GM18505 (cell line): ENCODE data around the gene COMTD1.

ENCODE experiments used
- ATAC-seq: cut with Tn5 transposase; IDR thresholded peaks from one replicate; pipeline ENCODE4 v1.9.1; 2021; ENCODE audit not compliant: unreplicated experiment
- POLR2A ChIP-seq: IDR thresholded peaks from 4 replicates; pipeline ENCODE4 v1.6.1; 2011; ENCODE audit warnings: borderline replicate concordance; ENCODE audit not compliant: insufficient read depth, insufficient read length; ENCODE audit errors: extremely low read depth

The COMTD1 gene

GRCh38 chr10:75235375-75236177 is at the start of gene COMTD1:
COMTD1 (minus strand) TSS chr10:75235957; CDS start chr10:75235928, 29 bp downstream.
- peak; percentile 73 for ATAC-seq
- TF ChIP-seq POLR2A: peak; percentile 47

DNA sequence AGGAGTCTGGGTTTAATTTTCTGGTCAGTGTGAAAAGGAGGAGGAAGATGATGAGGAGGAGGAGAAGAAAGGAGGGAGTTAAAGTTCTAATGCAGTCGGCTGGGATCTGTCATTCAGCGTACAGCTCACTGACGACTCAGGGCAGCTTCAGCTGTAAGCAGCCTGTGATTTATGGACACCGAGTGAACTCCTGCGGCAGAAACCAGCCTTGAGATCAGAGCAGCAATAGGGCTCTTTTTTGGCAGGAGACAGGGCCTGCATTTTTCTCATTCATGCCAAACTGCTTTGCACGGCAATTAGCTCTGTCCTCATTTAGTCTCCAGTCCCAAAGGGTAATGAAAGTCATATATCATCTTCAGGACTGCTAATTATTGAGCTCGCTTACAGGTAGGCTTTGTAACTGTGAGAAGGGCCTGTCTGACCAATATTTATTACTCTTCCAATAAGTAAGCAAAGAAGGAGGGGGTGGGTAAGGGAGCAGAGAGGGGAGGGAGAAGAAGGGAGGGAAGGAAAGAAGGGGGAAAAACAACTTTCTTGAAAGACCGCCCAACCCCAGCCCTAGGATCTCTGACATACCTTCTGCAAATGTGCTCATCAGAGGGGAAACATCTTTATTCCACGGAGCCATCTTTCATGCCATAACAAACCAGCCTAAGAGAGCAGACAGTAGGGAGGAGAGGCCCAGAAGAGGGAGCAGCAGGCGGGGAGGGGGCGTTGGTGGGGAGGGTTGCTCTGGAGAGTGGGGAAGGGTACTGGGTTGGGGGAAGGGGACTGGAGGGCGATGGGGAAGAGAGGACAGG is 48.1 kb upstream of the COMTD1 start:
- TF ChIP-seq POLR2A: no peak
- ATAC-seq: no peak

- no peak for TF ChIP-seq POLR2A
- no peak for ATAC-seq
Observed at GRCh38 chr10:75283078-75283670, 47.4 kb upstream of the COMTD1 start.

DNA sequence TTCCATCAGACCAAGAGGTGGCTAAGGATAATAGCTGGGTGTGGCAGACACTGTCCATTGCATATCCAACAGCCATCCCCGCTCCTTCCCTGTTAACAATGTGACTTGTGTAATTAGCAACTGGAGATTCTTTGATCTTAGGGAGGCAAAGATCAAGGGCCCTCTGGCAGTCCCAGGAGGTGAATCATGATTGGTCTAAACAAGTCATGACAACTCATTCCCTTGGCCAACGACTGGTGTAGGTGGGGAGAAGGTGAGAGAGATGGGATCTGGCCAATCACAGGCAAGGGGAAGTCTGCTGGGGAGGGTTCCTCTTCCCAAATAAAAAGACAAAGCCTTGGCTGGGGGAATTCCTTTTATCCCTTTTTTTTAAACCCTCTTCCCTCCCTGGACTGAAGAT is 46.2 kb upstream of the COMTD1 start:
- TF ChIP-seq POLR2A: no peak
- ATAC-seq: no peak

DNA sequence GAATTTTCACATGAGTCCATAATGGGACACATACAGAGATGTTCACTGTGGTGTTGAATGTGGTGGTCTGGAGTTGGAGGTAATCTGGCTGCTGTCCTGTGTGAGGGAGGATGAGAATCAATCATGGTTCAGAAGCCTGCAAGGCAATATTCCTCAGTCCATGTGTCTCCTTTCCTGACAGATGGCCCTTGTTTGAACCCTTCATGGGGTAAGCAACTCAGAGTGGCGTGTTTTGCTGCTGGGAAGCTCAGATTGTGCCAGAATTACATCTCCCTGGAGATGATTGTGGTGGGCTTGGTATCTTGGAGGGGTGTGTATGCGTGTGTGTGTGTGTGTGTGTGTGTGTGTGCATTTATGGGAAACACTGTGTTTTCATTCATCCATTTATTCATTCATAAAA is 44.5 kb upstream of the COMTD1 start:
- TF ChIP-seq POLR2A: no peak
- no peak for ATAC-seq

DNA sequence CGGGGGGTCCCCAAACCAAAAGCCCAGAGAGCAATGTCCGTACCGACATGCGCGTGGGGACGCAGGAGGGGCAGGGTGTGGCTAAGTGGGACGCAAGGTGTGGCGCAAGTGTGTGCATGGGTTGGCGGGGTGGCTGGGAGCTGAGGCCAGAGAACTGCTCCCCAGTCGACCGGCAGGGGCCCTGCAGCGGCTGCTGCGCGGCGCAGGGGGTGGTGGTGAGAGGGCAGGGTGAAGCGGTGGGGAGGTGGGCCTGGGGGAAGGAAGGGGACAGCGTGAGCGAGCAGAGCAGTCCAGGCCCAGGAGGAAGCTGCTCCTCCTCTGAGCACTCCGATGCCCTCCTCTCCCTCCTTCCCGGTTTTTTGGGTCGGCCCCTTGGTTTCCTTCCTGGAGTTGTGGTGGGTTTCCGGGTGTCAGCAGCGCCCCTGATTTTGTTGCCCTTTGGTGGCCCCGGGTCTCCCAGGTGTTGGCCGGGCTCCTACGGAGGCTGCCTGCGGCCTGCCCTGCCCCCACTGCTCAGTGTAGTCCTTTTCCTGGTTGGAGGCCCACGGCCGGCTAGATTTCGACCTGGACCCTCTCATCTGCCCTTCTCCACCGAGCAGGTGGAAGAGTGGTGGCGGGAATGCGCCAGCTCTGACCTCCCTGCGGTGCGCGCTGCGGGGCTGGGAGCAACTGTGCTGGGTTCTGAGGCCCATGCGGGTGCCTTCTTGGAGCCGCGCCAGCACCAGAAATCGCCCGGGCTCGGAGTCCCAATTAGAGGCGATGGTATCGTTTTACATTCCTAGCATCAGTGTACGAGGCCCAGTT is 40.5 kb upstream of the COMTD1 start:
- no peak for ATAC-seq
- no peak for TF ChIP-seq POLR2A

DNA sequence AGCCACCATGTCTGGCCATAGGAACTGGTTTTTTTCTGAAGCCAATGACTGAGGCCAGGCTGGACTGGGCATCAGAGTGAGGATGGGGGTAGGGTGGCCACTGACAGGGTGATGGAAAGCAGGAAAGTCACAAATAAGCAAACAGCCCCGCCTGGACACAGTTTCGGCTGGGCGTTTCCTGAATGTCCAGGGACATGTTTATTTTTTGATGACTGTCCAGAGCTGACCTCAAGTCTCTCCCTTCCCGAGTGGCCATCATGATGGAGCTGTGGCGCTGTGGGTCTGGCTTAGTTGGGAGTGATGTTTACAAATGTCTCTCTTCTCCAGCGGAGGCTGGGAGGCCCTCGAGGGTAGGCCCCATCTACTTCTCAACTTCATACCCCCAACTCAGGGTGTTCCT is 37.1 kb upstream of the COMTD1 start:
- ATAC-seq: no peak
- no peak for TF ChIP-seq POLR2A

- ATAC-seq: no peak
Observed at GRCh38 chr10:75272094-75272493, 36.3 kb upstream of the COMTD1 start.

DNA sequence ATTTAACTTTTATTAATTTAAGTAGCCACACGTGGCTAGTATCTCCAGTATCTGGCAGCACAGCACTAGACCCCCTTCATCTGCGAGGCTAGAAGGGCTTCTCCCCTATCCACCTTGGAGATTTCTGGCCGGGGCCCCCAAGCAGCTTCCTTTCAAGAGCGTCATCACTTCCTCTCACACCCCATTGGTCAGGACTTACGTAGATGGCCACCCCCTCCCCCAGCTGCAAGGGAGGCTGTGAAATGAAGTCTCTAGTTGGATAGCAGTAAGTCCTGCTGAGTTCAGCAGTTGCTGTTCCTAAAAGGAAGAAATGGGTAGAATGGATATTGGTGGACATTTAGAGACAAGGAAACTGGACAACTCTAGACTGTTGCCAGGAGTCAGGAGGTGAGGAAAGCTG is 33.8 kb upstream of the COMTD1 start:
- no peak for ATAC-seq
- no peak for TF ChIP-seq POLR2A

More at GRCh38 chr10:75272094-75272493, 36.3 kb upstream of the COMTD1 start:
- TF ChIP-seq POLR2A: no peak

DNA sequence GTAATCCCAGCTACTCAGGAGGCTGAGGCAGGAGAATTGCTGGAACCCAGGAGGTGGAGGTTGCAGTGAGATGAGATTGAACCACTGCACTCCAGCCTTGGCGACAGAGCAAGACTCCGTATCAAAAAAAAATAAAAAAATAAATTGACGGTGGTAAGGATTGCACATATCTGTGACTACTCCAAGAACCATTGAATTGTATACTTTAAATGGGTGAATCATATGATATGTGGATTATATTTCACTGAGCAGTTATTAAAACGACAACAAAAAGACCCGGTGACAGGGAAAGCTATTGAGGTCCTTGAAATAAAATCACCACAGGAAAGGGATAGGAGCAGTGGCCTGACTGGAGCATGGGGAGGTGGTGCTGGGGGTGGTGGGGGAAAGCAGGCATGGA is 31.2 kb upstream of the COMTD1 start:
- ATAC-seq: no peak
- no peak for TF ChIP-seq POLR2A

- no peak for TF ChIP-seq POLR2A
- ATAC-seq: no peak
Observed at GRCh38 chr10:75265856-75266255, 30.1 kb upstream of the COMTD1 start.

- no peak for TF ChIP-seq POLR2A
- no peak for ATAC-seq
Observed at GRCh38 chr10:75263806-75264205, 28.0 kb upstream of the COMTD1 start.

DNA sequence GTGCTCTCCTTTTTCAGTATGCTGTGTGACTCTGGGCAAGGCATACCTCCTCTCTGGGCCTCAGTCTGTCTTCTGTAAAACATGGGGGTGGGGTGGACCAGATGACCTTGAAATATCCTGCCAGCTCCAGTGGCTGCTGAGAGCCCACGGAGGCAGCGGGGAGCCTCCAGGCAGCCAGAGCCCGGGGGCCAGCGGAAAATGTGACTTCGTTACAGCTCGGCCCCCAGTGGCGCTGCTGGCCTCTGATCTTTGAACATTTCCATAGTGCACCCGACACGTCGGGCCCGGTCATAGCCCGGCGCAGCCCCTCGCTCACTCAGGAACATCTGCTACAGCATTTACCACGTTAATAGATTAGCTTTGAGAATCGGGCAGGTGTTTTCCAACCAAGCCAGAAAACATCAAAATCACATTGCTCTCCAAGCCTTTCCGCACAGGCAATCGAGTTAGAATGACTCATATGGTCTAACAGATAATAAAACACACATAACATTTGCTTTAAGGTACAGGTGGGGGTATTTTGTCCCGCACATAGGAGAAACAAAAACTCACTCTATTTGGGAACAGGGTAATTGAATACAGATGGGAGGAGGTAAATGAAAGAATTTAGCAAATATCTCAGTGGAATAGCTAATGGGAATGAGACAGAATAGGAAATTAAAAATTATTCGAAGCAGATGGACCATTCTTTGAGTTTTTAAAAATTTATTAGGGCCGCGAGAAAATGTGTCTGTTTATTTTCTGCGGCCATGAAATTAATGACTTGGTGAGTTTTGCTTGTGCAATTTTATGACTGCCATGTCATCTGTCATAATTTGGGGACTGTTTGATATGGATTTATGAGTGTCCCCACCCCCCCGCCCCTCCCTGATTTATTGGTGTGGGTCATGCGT is 26.3 kb upstream of the COMTD1 start:
- no peak for ATAC-seq
- TF ChIP-seq POLR2A: no peak

DNA sequence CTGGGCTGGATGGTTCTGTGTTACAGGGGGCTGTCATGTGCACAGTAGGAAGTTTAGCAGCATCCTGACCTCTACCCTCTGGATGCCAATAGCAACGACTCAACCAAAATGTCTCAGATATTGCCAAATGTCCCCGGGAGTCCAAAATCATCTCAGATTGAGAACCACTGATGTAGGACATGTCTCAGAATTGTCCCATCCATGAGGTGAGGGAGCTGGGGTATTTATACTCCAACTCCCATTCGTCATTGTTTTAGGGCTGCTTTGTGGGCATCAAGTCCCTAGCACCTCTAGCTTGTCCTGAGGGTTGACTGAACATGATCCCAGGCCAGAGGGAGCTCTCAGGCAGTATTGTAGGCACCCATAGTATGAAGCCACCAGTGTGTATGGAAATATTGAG is 25.2 kb upstream of the COMTD1 start:
- TF ChIP-seq POLR2A: no peak
- no peak for ATAC-seq
